Measurements from ENCODE around the gene CHD9. TPM values are rescaled to one million over a fixed set of nuclear protein-coding genes. Genes with fewer than 3 reads are reported as not detected.

Gene CHD9
- total RNA-seq, 2 donors from 2014 or later = 39.2 to 66.1 TPM

DNA sequence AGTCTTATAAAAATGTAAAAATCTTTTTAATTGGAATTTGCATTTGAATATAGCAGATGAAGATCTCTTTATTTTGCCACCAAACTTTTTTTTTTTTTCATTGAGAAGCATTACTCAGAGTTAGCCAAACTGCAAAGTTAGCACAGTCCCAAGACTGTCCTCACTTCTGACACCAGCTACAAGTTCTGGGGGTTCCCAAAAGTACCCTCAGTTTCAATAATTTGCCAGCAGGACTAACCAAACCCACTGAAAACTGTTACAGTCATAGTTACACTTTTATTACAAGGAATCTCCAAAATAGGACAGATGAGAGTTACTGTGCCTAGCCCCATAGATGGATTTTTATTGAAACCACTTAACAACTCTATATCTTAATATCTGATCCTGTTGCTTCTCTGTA is 144.1 kb downstream of the CHD9 start:
- H3K4me1 ChIP-seq = no peaks in the 10 kb centered on the region
- no peak overlapping the region for H3K9ac ChIP-seq (ENCODE audit: low read depth in 2 of 2, low read length in 2 of 2)
- no peaks in the 10 kb centered on the region for H3K27me3 ChIP-seq
- intact Hi-C loops (cut with DNase I) = no loop called here
- no peak overlapping the region for H3K4me3 ChIP-seq
- H3K36me3 ChIP-seq = no peaks in the 10 kb centered on the region
- TF ChIP-seq, protein P1, sequence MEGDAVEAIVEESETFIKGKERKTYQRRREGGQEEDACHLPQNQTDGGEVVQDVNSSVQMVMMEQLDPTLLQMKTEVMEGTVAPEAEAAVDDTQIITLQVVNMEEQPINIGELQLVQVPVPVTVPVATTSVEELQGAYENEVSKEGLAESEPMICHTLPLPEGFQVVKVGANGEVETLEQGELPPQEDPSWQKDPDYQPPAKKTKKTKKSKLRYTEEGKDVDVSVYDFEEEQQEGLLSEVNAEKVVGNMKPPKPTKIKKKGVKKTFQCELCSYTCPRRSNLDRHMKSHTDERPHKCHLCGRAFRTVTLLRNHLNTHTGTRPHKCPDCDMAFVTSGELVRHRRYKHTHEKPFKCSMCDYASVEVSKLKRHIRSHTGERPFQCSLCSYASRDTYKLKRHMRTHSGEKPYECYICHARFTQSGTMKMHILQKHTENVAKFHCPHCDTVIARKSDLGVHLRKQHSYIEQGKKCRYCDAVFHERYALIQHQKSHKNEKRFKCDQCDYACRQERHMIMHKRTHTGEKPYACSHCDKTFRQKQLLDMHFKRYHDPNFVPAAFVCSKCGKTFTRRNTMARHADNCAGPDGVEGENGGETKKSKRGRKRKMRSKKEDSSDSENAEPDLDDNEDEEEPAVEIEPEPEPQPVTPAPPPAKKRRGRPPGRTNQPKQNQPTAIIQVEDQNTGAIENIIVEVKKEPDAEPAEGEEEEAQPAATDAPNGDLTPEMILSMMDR (IDR thresholded peaks at IDR 0.05) = no peak
- no peaks in the 10 kb centered on the region for H3K9me3 ChIP-seq
- H3K27ac ChIP-seq = no peak overlapping the region
- no peak for DNase-seq

DNA sequence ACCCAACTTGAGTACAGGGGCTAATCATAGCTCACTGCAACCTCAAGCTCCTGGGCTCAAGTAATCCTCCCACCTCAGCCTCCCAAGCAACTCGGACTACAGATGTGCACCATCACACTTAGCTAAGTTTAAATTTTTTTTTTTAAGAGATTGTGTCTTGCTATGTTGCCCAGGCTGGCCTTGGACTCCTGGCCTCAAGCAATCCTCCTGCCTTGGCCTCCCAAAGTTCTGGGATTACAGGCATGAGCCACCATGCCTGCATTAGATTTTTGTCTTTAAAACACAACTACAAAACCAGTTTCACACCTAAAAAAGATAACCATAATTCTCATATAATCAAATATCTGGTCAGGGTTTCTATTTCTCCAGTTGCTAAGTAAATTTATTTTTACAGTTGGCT is 147.1 kb downstream of the CHD9 start:
- no peak for DNase-seq
- no peak overlapping the region for H3K9ac ChIP-seq (ENCODE audit: low read depth in 2 of 2, low read length in 2 of 2)
- H3K4me3 ChIP-seq = no peak overlapping the region
- H3K9me3 ChIP-seq = no peaks in the 10 kb centered on the region
- intact Hi-C loops (cut with DNase I) = loop anchor here (10.0 kb wide), 1 partner anchor 47 kb away; no protein-coding TSS in a partner anchor
- H3K27ac ChIP-seq = no peak overlapping the region
- no peaks in the 10 kb centered on the region for H3K27me3 ChIP-seq
- no peaks in the 10 kb centered on the region for H3K36me3 ChIP-seq
- TF ChIP-seq, protein P1 (IDR thresholded peaks at IDR 0.05) = no peak
- H3K4me1 ChIP-seq = no peaks in the 10 kb centered on the region

DNA sequence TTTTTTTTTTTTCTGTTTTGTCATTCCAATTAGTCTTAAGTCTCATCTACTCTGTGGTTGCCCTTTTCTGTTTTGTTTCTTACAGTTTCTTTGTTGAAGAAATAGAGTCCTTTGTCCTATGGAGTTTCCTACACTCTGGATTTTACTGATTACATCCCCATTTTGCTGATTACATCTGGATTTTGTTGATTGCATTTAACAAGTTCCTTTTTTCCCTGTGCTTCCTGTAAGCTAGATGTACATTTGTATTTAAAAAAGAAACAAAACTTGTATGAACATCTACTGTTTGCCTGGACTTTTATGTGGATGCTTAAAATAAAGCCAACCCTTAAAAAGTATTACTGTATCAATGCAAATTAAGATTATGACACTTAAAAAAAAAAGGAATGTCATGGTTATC is 147.6 kb downstream of the CHD9 start:
- H3K4me3 ChIP-seq = no peak overlapping the region
- H3K9ac ChIP-seq (ENCODE audit: low read depth in 2 of 2, low read length in 2 of 2) = no peak overlapping the region
- H3K27me3 ChIP-seq = no peaks in the 10 kb centered on the region
- no peaks in the 10 kb centered on the region for H3K9me3 ChIP-seq
- TF ChIP-seq, protein P1 (IDR thresholded peaks at IDR 0.05) = no peak
- H3K36me3 ChIP-seq = no peaks in the 10 kb centered on the region
- no peak for DNase-seq
- H3K4me1 ChIP-seq = no peaks in the 10 kb centered on the region
- no peak overlapping the region for H3K27ac ChIP-seq
- intact Hi-C loops (cut with DNase I) = loop anchor here (10.0 kb wide), 1 partner anchor 48 kb away; no protein-coding TSS in a partner anchor

DNA sequence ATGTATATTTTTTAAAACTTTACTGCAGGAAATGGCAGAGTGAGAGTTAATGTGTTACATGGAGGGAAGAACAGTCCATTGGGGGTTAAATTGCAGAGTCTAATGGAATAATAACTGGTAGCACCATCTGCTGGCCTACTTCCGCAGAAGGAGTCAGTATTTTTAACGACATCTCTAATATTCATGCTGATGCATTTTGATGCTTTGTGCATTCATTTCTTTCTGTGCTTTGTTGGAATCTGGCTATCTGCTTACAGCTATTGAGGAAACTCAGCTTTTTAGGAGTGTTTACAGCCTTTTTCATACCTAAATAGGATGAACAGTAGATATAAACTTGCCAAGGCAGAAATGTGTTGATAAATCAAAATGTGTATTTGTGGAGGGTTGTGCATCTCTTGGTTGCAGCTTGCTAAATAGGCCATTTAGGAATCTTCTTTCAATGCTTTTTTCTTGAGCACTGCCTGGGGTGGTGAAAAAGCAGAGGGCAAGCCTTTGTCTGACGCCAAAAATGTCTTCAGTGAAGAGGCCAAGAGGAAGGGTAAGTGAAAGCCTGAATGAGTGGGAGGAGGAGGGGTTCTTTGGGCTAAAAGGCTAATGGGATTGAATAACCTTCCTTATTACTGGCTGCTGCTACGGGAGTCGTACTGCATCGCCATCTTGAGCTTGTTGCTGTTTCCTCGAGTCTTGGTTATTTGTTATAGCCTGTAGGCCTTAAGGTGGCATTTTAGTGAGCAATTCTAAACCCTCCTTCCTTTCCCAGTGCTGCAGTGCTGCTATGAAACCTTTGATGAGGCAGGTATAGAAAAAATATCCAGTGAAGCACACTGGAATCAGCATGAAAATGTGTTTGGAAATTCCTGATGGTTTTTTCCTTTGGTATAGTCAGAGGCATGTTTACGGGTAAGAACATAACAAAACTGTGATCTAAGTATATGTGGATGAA is 153.3 kb downstream of the CHD9 start:
- H3K4me3 ChIP-seq = peak overlapping the region; percentile 10
- H3K27me3 ChIP-seq = no peaks in the 10 kb centered on the region
- TF ChIP-seq, protein P1 (IDR thresholded peaks at IDR 0.05) = peak; percentile 32
- H3K27ac ChIP-seq = peak overlapping the region; percentile 75
- DNase-seq = peak; percentile 67
- H3K9ac ChIP-seq (ENCODE audit: low read depth in 2 of 2, low read length in 2 of 2) = peak overlapping the region; percentile 3 to 72
- peaks cover 7% of the 10 kb centered on the region for H3K4me1 ChIP-seq
- intact Hi-C loops (cut with DNase I) = loop anchor here (5.0 to 10.0 kb wide), 2 partner anchors 53 to 151 kb away; no protein-coding TSS in a partner anchor
- no peaks in the 10 kb centered on the region for H3K36me3 ChIP-seq
- no peaks in the 10 kb centered on the region for H3K9me3 ChIP-seq

DNA sequence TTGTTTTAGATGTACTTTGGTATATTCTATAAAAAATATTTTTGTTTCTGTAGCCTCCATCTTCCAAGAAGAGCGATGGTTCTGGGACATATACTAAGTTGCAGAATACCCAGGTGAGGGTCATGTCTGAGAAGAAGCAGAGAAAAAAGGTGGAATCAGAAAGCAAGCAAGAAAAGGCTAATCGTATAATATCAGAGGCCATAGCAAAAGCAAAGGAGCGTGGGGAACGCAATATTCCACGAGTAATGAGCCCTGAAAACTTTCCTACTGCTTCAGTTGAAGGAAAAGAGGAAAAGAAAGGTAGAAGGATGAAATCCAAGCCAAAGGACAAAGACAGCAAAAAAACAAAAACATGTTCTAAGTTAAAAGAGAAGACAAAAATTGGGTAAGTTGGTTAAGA is 154.6 kb downstream of the CHD9 start:
- TF ChIP-seq, protein P1 (IDR thresholded peaks at IDR 0.05) = no peak
- Histone ChIP-seq H3K36me3 (no peaks in the 10 kb centered on the region), H3K9ac (ENCODE audit: low read depth in 2 of 2, low read length in 2 of 2) (peak overlapping the region in 1 of 2 donors; percentile 46), H3K4me3 (peak overlapping the region; percentile 4), H3K4me1 (peaks cover 7% of the 10 kb centered on the region), H3K27me3 (no peaks in the 10 kb centered on the region), H3K27ac (no peak overlapping the region), H3K9me3 (no peaks in the 10 kb centered on the region)
- intact Hi-C loops (cut with DNase I) = loop anchor here (5.0 to 10.0 kb wide), 2 partner anchors 55 to 152 kb away; no protein-coding TSS in a partner anchor
- no peak for DNase-seq
